Prostate gland (tissue), 2 donors: Measurements from ENCODE around the gene MTARC1.

ENCODE experiments used
- CTCF ChIP-seq, 4 experiments: fragments of 200-600 bp in 2 of 4; fragments of 450-650 bp in 2 of 4; sonication (generic) in 2 of 4; IDR thresholded peaks; 1 replicate in 3 of 4; 2 replicates in 1 of 4; pipeline ENCODE4 v1.5.1; 2016 to 2019; ENCODE audit warnings: antibody characterized with exemption in 4 of 4, mild to moderate bottlenecking in 2 of 4, moderate library complexity in 2 of 4
- POLR2A ChIP-seq: fragments of 450-650 bp; IDR thresholded peaks from one replicate; pipeline ENCODE4 v1.6.1; 2016; ENCODE audit warnings: antibody characterized with exemption, mild to moderate bottlenecking

DNA sequence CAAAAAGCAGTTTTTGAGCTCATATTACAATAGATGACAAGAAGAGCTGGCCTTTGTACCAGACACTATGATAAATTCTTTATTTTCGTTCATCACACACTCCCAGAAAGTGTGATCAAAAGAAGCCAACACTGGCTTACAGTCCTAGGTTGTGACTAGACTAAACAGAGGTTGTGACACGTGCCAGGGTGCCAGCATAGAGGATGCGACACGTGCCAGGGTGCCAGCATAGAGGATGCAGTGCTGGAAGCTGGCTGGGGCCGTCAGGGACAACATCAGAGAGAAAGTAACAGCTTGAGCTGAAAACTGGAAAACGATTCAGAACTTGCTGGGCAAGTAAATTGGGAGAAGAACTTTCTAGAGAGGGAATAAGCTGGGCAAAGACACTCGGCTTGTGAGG is 2.2 kb downstream of the MTARC1 start:
- TF ChIP-seq POLR2A (no peak), CTCF (IDR thresholded peaks at IDR 0.05) (no peak)
